NCI-H82 treated with DMSO at 0.1 percent for 48 hours (cell line): ENCODE measurements around the gene STK32C.
"Not testable (repeated sequence)": the region's sequence is repeated elsewhere in the genome, so short reads cannot be mapped to it uniquely, and the experiment has no call there.

ENCODE experiments used
- DNase-seq: peaks from one replicate; lab custom pipeline; 2025; ENCODE audit not compliant: unreplicated experiment; lab: John Stamatoyannopoulos, UW

The STK32C gene

GRCh38 chr10:132302421-132303310 is 5.1 kb downstream of the STK32C start:
- no peak for DNase-seq

GRCh38 chr10:132301371-132302330 is 6.1 kb downstream of the STK32C start:
- no peak for DNase-seq

- no peak for DNase-seq
These were observed 7.2 kb downstream of the STK32C start for GRCh38 chr10:132300582-132300981.

GRCh38 chr10:132299371-132300336 is 8.1 kb downstream of the STK32C start:
- no peak for DNase-seq

- no peak for DNase-seq
These were observed 9.5 kb downstream of the STK32C start for GRCh38 chr10:132298038-132298881.

GRCh38 chr10:132297526-132297925 is 10.2 kb downstream of the STK32C start:
- DNase-seq: no peak

GRCh38 chr10:132296666-132297443 is 10.9 kb downstream of the STK32C start:
- no peak for DNase-seq

GRCh38 chr10:132295481-132295880 is 12.3 kb downstream of the STK32C start:
- not testable (repeated sequence) for DNase-seq

GRCh38 chr10:132294561-132295318 is 13.0 kb downstream of the STK32C start:
- DNase-seq: no peak

- no peak for DNase-seq
These were observed 13.8 kb downstream of the STK32C start for GRCh38 chr10:132293813-132294520.

- DNase-seq: no peak
These were observed 14.4 kb downstream of the STK32C start for GRCh38 chr10:132293201-132293812.

- no peak for DNase-seq
These were observed 15.2 kb downstream of the STK32C start for GRCh38 chr10:132292287-132293200.

- no peak for DNase-seq
These were observed 15.9 kb downstream of the STK32C start for GRCh38 chr10:132291826-132292225.

GRCh38 chr10:132290631-132291030 is 17.1 kb downstream of the STK32C start:
- DNase-seq: no peak

- DNase-seq: no peak
These were observed 18.3 kb downstream of the STK32C start for GRCh38 chr10:132289439-132289838.
